Activated T-cell treated with anti-CD3 and anti-CD28 coated beads, Interleukin-2, amount 50 U/mL, for 48 hours (primary cell): ENCODE results near the gene IQSEC1.

Experiments
- DNase-seq, 2 experiments: peaks; one replicate each; pipeline ENCODE4 v3.0.0-alpha.2; 2020

IQSEC1 gene

GRCh38 chr3:13025778-13026518 is 47.3 kb downstream of the IQSEC1 start:
- DNase-seq: no peak

- DNase-seq: peak in 1 of 2 experiments; percentile 40
These were observed 48.1 kb downstream of the IQSEC1 start for GRCh38 chr3:13025090-13025489.

DNA sequence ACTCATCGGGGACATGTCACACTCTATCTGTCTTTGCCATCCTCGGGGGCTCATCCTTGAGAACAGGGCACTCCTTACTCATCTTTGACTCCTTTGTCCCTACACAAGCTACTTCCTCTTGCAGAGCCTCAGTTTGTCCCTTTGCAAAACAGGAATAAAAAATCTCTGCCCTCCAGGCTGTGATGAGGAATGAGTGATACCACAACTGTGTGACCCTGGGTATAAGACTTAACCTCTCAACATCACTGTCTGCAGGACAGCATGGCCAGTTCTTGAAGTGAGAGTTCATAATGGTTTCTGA is 48.5 kb downstream of the IQSEC1 start:
- DNase-seq: no peak

DNA sequence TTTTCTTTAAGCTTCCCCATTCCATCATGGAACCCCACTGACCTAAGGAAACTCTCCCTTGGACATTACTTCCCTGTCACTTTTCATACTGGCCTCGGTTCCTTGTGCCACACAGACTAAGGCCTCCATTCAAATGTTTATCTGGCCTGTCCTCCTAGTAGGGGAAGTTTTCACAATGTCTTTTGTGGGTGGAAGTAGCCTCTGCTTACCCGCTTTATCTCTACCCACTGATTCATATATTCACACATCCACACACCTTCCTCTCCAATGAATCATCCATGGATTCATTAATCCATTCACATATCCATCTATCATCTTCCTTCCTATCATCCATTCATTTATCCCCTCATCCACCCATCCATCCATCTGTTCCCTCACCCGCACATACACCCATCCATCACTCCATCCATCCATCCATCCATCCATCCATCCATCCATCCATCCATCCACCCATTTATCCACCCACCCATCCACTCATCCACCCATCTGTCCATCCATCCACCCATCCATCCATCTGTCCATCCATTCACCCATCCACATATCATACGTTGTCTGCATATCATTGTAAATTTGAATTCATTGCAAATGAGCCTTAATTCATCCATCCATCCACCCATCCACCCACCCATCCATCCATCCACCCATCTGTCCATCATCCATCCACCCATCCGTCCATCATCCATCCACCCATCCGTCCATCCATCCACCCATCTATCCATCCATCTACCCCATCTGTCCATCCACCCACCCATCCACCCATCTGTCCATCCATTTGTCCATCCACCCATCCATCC is 49.1 kb downstream of the IQSEC1 start:
- DNase-seq: no peak

DNA sequence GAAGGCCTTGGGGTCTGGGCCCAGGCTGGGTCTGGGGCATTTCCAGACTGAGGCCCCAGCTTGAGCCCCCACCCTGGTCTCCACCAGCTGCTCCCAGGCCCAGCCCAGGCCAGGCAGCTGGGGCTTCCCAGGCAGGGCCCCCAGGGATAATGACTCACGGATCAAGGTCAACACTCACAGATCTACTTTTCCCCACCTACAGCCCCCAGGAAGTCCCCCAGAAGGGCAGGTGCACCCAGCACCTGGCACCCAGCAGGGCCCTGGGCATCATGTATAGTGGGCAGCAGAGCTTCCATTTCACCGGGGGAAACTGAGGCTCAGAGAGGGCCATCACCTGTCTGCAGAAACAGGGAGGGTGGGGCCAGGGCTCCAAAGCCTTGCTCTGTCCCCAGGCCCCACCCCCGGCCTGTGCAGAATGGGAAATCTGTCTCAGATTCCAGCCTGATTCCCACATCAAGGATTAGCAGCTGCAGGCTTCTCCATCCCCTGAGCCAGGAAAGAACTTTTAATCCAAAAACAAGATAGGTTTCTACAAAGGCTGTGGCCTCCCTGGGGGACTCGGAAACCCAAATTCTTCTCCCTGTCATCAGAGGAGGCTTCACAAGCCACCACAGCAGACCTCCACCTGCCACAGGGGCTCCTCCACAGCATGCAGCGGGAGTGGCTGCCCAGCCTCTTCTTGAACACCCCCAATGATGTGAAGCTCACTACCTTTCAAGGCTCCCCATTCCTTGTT is 49.8 kb downstream of the IQSEC1 start:
- no peak for DNase-seq

DNA sequence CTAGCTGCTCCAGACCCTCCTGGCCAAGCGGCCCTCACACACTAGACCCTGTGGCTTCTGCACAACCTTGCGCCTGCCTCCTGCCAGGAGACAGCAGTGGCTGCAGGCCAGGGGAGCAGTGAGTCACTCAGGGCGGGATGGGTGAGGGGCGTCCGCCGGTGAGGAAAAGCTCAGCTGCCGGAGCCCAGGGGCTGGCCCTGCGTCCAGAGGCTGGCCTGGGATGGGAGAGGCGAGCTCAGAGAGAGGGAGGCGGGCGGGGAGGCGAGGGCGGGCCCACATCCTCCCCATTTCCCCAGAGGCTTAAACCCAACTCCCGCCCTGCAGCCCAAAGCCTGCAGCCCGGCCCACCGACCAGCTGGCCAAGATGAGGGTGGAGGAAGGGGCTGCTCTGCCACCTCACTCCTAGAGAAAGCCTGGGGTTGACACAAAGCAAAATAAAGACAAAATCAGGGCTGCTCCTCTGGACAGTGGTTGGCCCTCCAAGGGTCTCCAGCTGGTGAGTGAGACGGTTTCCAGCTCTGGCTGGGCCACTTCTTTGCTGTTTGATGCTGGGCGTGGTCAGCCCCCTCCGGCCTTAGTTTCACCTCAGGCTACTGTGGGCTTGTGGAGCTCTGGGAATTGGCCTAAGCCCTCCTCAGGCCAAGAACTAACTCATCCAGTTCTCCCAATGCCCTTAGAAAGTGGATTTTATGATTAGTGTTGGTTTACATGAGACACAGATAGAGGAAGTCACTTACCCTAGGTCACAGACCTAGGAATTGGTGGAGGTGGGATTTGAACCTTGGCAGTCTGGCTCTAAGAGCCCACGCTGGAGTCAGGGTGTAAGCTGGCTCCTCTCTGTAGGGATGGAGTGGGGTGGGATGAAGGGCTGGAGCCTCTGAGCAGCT is 50.6 kb downstream of the IQSEC1 start:
- DNase-seq: no peak

GRCh38 chr3:13021141-13022114 is 51.8 kb downstream of the IQSEC1 start:
- DNase-seq: no peak

GRCh38 chr3:13020159-13020750 is 53.0 kb downstream of the IQSEC1 start:
- no peak for DNase-seq

DNA sequence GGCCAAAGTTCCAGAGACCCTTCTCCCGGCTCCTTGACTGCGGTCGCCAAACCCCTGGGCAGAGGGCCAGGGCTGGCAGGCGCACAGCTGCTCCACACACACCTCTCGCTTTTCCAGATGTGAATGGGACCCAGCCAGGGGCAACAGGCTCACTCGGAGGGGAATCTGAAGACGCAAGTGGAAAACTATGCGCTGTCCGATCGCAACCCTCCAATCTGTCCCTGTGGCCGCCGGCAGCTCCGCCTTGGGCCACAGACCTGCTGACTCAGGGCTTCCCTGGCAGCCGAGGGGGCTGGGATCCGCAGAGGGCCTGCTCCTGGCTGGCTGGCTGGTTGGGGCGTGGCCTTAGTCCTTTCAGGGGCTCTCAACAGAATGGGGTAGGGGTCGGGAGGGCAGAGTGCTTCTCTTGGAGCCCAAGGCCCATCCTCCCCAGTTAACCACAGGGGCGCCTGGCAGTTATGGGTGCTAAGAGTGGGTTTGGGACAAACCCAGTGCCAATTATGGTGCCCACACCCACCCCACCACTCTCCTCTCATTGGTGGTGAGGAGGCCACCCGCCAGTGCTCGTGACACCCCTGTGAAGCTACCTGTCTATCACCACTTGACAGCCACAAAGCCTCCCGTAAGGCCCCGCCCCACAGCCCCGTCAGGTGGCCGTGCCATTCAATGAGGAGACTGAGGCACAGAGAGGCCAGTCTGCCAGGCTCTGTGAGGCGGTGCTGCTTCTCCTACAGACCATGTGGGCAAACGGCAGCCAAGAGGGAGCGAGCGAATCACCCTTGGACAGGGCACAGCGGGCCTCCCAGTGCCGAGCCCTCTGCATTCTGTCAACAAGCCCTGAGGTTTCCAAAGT is 53.8 kb downstream of the IQSEC1 start:
- DNase-seq: no peak

DNA sequence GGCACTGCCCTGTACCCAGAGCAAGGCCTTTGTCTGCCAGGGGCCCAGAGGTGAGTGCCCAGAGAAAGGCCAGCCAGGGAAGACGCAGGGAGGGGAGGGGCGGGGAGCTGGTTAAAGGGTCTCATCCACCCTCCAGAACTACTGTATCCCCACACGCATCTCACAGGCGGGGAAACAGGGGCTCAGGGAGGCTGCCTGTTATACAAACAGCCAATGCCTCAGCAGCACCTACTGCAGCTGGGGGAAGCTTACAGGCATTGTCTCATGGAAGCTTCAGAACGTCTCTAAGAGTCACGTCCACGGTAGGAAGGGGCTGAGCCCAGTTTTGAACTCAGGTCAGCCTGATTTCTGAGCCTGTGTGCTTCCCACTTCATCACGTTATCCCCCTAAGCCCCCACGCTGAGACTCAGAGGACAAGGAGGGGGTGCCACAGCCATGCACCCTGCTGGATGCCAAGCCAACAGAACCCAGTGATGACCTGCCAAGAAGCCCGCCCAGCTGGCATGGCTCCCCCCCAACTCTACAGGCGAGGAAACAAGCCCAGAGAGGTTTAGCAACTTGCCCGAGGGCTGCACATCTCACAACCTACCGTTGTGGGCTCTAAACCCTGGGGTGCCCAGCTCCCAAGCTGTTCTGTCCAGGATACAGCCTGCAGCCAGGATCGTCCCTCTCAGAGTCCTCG is 54.5 kb downstream of the IQSEC1 start:
- DNase-seq: no peak

- no peak for DNase-seq
These were observed 55.2 kb downstream of the IQSEC1 start for GRCh38 chr3:13018043-13018451.

- DNase-seq: no peak
These were observed 55.7 kb downstream of the IQSEC1 start for GRCh38 chr3:13017361-13018042.

DNA sequence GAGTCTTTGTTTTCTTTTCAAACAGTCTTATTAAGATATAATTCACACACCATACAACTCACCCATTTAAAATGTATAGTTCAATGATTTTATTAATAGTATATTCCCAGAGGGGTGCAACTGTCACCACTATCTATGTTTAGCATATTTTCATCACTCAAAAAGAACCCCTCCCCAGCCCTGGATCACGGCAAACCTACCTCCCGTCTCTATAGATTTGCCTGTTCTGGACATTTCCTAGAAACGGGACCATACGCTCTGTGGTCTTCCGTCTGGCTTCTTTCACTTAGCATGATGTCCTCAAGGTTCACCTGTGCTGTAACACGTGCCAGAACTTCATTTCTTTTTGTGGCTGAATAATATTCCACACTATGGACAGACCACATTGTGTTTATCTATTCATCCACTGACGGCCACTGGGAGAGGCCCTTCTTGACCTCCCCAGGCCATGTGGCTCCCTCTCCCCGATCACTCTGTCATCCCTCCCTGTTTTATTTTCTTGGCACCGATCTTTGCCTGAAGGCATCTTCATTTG is 56.4 kb downstream of the IQSEC1 start:
- no peak for DNase-seq

- DNase-seq: peak; percentile 66 to 68
These were observed 57.0 kb downstream of the IQSEC1 start for GRCh38 chr3:13016083-13016720.

GRCh38 chr3:13015286-13016082 is 57.7 kb downstream of the IQSEC1 start:
- DNase-seq: peak; percentile 71 to 74

- no peak for DNase-seq
These were observed 58.4 kb downstream of the IQSEC1 start for GRCh38 chr3:13014755-13015285.
